HG03196 (cell line): ENCODE measurements around the gene ANKRD7.

Source experiments
- ATAC-seq: cut with Tn5 transposase; IDR thresholded peaks from one replicate; pipeline ENCODE4 v1.9.1; 2021; ENCODE audit not compliant: unreplicated experiment

The ANKRD7 gene, protein sequence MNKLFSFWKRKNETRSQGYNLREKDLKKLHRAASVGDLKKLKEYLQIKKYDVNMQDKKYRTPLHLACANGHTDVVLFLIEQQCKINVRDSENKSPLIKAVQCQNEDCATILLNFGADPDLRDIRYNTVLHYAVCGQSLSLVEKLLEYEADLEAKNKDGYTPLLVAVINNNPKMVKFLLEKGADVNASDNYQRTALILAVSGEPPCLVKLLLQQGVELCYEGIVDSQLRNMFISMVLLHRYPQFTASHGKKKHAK

GRCh38 chr7:118224521-118224920 lies at the start of gene ANKRD7:
ANKRD7 (plus strand) TSS chr7:118224704; CDS start chr7:118224831, 127 bp downstream.
- ATAC-seq = no peak

DNA sequence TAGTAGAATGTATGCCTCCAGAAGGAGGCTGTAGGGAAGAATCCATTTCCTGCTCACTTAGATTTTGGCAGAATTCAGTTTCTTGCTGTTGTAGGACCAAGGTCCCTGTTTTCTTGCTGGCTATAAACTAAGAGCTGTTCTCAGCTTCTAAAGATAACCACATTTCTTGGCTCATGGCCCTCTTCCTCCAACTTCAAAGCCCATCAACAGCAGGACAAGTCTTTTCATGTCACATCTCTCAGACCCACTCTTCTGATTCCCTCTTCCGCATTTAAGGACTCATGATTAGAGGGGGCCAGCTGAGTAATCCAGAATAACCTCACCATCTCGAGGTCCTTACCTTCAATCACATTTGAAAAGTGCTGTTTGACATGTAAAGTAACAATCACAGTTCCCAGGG lies 48.8 kb upstream of the ANKRD7 start:
- ATAC-seq = no peak

- ATAC-seq = no peak
Measured at GRCh38 chr7:118179191-118179590, 45.3 kb upstream of the ANKRD7 start.

- ATAC-seq = no peak
Measured at GRCh38 chr7:118182593-118183427, 41.7 kb upstream of the ANKRD7 start.

- peak; percentile 0 for ATAC-seq
Measured at GRCh38 chr7:118183428-118183785, 41.1 kb upstream of the ANKRD7 start.

DNA sequence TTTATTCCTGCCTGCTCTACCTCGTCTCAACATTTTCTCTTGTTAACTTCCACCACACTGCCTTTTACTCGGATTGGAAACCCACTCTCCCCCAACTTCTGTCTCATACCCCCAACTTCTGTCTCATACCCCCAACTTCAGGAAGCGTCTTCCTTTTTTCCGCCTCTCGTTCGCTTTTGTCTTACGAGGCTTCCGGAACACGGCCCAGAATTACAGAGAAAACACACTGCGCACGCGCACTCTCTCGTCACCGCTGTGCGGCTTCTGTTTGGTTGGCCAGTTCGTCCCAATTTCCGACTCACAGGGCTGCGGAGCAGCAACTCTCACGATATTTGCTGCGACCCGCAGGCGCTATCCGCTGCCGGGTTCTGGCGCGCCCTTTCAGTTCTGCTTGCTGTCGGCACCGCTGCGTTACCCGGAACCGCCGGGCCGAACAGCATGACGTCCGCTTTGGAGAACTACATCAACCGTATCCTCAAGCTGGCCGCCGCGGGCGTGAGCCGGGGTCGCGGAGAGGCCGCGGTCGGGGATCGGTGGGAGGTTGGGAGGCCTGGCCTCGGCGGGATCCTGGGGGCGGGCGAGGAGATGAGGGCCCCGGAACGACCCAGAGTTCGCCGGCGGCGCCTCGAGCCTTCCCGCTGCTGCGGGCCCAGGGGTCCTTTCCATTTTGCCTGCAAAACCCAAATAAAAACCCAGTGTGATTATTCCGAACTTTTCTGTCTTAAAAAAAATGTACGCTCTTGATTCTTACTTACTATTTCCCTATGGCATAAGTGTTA lies 40.5 kb upstream of the ANKRD7 start, which contains the start of gene LSM8:
TSS of gene LSM8 (plus strand) at position 379 of the 779 bp plus-strand sequence. CDS start at position 439, 60 bp downstream.
- peak; percentile 99 for ATAC-seq

GRCh38 chr7:118184565-118184940 lies 40.0 kb upstream of the ANKRD7 start:
- ATAC-seq = no peak

DNA sequence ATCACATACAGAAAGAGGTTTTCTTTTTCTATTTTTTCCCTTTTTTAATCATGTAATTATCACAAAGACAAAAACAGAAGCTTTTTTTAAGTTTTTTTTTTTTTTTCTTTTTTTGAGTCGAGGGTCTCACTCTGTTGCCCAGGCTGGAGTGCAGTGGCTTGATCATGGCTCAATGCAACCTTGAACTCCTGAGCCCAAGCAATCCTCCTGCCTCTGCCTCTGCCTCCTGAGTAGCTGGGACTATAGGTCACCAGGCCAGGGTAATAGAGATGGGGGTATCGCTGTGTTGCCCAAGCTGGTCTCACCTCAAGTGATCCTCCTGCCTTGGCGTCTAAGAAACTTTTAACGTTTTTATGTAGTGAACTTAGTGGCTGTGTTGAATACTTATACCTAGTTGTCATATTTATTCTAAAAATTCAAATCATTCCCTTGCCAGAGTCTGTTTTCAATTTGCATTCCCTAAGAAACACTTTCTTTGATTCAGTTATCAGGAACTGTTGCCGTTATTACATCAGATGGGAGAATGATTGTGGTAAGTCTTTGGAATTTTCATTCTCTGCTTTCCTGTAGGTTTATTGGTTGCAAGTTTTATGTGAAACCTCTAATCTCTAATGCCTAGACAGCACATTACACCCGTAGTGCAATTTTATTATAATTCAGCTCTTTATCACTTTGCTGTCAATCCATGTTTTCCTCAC lies 39.2 kb upstream of the ANKRD7 start:
- ATAC-seq = no peak

DNA sequence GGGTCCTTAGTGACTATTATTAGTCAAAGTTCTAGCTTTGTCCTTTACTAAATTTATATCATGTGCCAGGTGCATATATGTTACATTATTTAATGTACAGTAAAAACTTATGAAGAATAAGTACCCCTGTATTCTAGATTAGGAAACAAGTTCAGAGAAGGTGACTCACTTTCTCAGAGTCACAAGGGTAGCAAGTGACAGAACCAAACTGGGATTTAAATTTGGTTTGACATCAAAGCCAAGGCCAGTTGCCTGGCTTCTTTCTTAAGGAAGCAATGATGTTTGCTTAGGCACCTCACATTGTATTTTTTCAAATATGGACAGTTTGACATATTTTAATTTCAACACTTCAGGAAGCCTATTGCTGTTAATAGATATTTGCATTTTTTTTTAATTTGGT lies 38.0 kb upstream of the ANKRD7 start:
- no peak for ATAC-seq

DNA sequence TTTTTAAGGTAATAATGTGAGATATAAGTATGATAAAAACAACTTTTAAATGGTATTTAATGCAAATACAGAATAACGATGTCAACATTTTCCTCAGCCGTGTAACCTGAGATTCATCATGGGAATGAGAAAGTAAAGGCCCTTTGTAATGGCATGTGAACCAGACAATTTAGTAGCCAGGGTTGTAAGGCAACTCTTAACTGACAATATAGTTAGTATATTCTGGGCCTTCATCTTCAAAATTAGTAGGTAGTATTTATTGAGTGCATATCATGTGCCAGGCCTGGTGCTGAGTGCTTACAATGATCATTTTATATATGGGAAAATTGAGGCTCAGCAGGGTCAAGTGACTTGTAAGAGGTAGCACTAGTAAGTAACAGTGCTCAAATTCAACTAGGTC lies 29.9 kb upstream of the ANKRD7 start:
- ATAC-seq = no peak

GRCh38 chr7:118195837-118196474 lies 28.5 kb upstream of the ANKRD7 start:
- ATAC-seq = peak; percentile 74

DNA sequence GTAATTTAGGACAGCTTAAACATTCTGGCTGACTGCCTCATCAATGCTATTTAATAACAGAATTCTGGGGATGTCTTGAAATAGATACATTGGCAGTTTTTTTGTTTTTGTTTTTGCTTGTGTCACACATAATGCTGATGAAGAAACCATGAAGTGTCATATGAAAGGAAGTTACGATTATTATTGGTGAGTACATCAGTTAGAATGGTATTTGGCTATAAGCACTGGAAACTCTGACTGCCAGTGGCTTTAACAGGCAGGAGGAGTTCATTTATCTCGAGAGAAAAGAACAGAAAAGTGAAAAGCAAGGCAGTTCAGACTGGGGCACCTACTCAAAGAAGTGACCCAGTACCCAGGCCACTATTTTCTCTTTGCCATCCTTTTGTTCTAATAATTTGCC lies 22.4 kb upstream of the ANKRD7 start:
- ATAC-seq = no peak

DNA sequence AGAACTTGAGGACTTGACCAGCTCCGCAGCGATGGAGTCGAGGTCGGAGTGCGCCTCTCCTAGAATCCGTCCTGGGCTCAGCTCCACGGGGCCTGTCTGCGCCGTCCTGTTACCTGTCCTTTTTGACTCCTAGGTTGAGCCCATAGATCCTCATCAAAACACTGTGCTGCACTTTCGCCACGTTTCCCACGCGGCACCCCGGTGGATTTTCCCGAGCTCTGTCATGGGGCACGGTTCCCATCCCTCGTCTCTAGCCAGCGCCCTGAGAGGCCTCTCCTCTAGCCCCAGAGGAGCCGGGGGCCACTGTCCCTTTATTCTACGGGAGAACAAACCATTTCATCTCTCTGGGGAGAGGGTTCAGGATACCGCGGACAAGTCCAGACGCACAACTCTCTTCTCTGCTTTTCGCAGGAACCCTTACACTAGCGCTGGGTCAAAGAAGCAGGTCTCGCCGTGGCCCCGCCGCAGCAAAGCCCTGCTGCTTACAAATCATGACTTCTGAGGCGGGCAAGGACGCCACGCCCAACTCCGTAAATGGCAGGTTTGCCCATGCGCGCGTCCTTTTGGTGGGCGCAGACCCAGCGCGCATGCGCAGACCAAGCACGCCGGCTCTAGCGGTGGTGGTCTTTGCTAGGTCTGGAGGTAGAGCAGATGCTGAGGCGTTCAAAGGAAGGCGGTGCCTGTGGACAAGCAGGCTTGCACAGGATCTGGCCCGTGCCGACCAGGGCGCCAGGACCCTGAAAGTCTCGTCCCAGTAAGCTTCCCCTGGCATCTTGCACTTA lies 10.3 kb upstream of the ANKRD7 start:
- ATAC-seq = peak; percentile 95

GRCh38 chr7:118214833-118215182 lies 9.7 kb upstream of the ANKRD7 start:
- peak; percentile 4 for ATAC-seq

GRCh38 chr7:118217210-118217619 lies 7.3 kb upstream of the ANKRD7 start:
- no peak for ATAC-seq

- ATAC-seq = no peak
Measured at GRCh38 chr7:118218413-118219156, 5.9 kb upstream of the ANKRD7 start.

- no peak for ATAC-seq
Measured at GRCh38 chr7:118219157-118219512, 5.4 kb upstream of the ANKRD7 start.

- no peak for ATAC-seq
Measured at GRCh38 chr7:118220583-118220982, 3.9 kb upstream of the ANKRD7 start.

- ATAC-seq = no peak
Measured at GRCh38 chr7:118222591-118222990, 1.9 kb upstream of the ANKRD7 start.
